Endothelial cell (in vitro differentiated cells): ENCODE data around the gene TSPAN3. TPM values are rescaled to one million over a fixed set of nuclear protein-coding genes. Genes with fewer than 3 reads are reported as not detected.

Experiments used
- DNase-seq: peaks from one replicate; pipeline ENCODE4 v3.0.0; 2021; ENCODE audit warnings: low spot score
- H3K27ac Mint-ChIP-seq: one replicate; pipeline ENCODE4 v1.8.0; 2021; ENCODE audit warnings: mixed read lengths, inconsistent platforms; ENCODE audit not compliant: unreplicated experiment
- H3K27me3 Mint-ChIP-seq: one replicate; pipeline ENCODE4 v1.8.0; 2021; ENCODE audit warnings: mild to moderate bottlenecking, moderate library complexity, mixed read lengths, inconsistent platforms; ENCODE audit not compliant: unreplicated experiment
- H3K36me3 Mint-ChIP-seq: one replicate; pipeline ENCODE4 v1.8.0; 2021; ENCODE audit warnings: mild to moderate bottlenecking, low read depth, mixed read lengths, inconsistent platforms; ENCODE audit not compliant: unreplicated experiment
- H3K4me1 Mint-ChIP-seq: one replicate; pipeline ENCODE4 v1.8.0; 2021; ENCODE audit warnings: mild to moderate bottlenecking, mixed read lengths, inconsistent platforms; ENCODE audit not compliant: unreplicated experiment
- H3K4me3 Mint-ChIP-seq: one replicate; pipeline ENCODE4 v1.8.0; 2021; ENCODE audit warnings: mild to moderate bottlenecking, mixed read lengths, inconsistent platforms; ENCODE audit not compliant: unreplicated experiment
- H3K9me3 Mint-ChIP-seq: one replicate; pipeline ENCODE4 v1.8.0; 2021; ENCODE audit warnings: mixed read lengths, inconsistent platforms; ENCODE audit not compliant: unreplicated experiment
- total RNA-seq: library from RNA; stranded (reverse); fragmentation: NEBNext Ultra II Directional; extraction: Animal tissue kit (Norgen Biotek cat#: 25700); gene quantifications from one replicate; pipeline ENCODE4 v1.2.1, GENCODE V29; 2021; ENCODE audit not compliant: unreplicated experiment
- TF ChIP-seq, protein P1 (sequence below): fragments of 200-600 bp; sonication (generic); IDR thresholded peaks from one replicate; pipeline ENCODE4 v1.5.0; 2021; ENCODE audit warnings: antibody characterized with exemption; ENCODE audit not compliant: unreplicated experiment

TSPAN3 gene
- total RNA-seq, 1 donor from 2014 or later = 140 TPM

DNA sequence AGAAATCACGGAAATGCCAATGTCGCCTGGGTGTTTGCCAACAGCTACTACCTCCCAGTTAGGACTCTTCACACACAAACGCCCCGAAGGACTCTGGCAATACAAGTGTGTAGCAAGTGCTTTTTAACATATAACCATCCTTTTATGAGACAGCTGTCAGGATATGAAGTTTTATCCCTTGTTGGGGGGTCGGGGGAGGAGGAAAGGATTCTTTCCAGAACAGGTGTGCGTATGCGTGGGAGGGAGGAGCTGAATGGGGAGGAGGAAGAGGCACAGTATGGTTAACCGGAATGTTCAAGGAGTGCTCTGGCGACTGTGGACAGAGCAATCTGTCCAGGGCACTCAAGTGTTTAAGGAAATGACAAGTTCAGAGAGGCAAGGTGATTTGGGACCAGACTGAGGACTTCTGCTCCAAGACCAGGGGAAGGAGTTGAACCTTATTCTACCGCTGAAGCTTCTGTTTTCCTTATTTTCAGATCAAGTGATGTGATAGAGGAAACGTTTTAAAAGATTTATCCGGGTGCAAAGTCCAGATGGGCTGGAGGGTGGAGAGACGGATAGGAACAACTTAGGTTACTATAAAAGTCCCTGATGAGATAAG, 1.3 kb downstream of the TSPAN3 start:
- no peak overlapping the region for H3K27ac Mint-ChIP-seq
- peaks cover 19% of the 10 kb centered on the region for H3K4me1 Mint-ChIP-seq

DNA sequence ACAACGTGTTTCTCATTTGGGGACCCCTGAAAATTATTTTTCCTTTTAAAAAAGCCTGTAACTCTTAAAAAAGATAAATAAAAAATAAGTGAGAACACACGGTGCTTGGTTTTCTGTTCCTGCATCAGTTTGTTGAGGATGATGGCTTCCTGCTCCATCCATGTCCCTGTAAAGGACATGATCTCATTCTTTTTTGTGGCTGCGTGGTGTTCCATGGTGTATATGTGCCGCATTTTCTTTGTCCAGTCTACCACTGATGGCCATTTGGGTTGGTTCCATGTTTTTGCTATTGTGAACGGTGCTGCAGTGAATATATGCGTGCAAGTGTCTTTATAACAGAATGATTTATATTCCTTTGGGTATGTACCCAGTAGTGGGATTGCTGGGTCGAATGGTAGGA, 2.3 kb downstream of the TSPAN3 start:
- Mint-ChIP-seq H3K27me3 (peaks cover 4% of the 10 kb centered on the region), H3K4me3 (no peak overlapping the region), H3K4me1 (peaks cover 27% of the 10 kb centered on the region), H3K27ac (no peak overlapping the region), H3K36me3 (peaks cover 5% of the 10 kb centered on the region), H3K9me3 (no peaks in the 10 kb centered on the region)
- TF ChIP-seq, protein P1, sequence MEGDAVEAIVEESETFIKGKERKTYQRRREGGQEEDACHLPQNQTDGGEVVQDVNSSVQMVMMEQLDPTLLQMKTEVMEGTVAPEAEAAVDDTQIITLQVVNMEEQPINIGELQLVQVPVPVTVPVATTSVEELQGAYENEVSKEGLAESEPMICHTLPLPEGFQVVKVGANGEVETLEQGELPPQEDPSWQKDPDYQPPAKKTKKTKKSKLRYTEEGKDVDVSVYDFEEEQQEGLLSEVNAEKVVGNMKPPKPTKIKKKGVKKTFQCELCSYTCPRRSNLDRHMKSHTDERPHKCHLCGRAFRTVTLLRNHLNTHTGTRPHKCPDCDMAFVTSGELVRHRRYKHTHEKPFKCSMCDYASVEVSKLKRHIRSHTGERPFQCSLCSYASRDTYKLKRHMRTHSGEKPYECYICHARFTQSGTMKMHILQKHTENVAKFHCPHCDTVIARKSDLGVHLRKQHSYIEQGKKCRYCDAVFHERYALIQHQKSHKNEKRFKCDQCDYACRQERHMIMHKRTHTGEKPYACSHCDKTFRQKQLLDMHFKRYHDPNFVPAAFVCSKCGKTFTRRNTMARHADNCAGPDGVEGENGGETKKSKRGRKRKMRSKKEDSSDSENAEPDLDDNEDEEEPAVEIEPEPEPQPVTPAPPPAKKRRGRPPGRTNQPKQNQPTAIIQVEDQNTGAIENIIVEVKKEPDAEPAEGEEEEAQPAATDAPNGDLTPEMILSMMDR = no peak
- no peak for DNase-seq

More for the DNA sequence above, 1.3 kb downstream of the TSPAN3 start:
- Mint-ChIP-seq H3K36me3 (peaks cover 5% of the 10 kb centered on the region), H3K4me3 (peak overlapping the region; percentile 95), H3K9me3 (no peaks in the 10 kb centered on the region), H3K27me3 (peaks cover 4% of the 10 kb centered on the region)
- TF ChIP-seq, protein P1 = no peak
- no peak for DNase-seq

- no peaks in the 10 kb centered on the region for H3K9me3 Mint-ChIP-seq
- TF ChIP-seq, protein P1 = no peak
These were observed 3.1 kb downstream of the TSPAN3 start for GRCh38 chr15:77067691-77068367.

GRCh38 chr15:77066971-77067690, 3.8 kb downstream of the TSPAN3 start:
- TF ChIP-seq, protein P1 = no peak
- no peak overlapping the region for H3K27ac Mint-ChIP-seq
- peaks cover 4% of the 10 kb centered on the region for H3K27me3 Mint-ChIP-seq
- H3K4me3 Mint-ChIP-seq = no peak overlapping the region
- H3K4me1 Mint-ChIP-seq = peaks cover 27% of the 10 kb centered on the region
- H3K36me3 Mint-ChIP-seq = peaks cover 5% of the 10 kb centered on the region
- no peak for DNase-seq
- no peaks in the 10 kb centered on the region for H3K9me3 Mint-ChIP-seq

More at GRCh38 chr15:77067691-77068367, 3.1 kb downstream of the TSPAN3 start:
- Mint-ChIP-seq H3K4me3 (no peak overlapping the region), H3K4me1 (peaks cover 27% of the 10 kb centered on the region), H3K36me3 (peaks cover 5% of the 10 kb centered on the region), H3K27me3 (peaks cover 4% of the 10 kb centered on the region), H3K27ac (no peak overlapping the region)
- no peak for DNase-seq
